B cell (primary cell): Measurements from ENCODE around the gene THSD7B. TPM values are rescaled to one million over a fixed set of nuclear protein-coding genes. Genes with fewer than 3 reads are reported as not detected.

Experiments
- ATAC-seq: fragments of 200-7000 bp; cut with Tn5 transposase; one replicate; pipeline ENCODE4 v1.10.0; 2021; ENCODE audit warnings: low read depth, mild to moderate bottlenecking, moderate number of reproducible peaks, moderate library complexity
- CTCF ChIA-PET: fragments of 350-600 bp; sonication (Branson Sonifier 250); formaldehyde crosslinking; loops from one replicate; lab custom pipeline; 2021; ENCODE audit warnings: antibody characterized with exemption, inconsistent platforms; lab: Charles Lee
- POLR2A ChIA-PET: fragments of 350-600 bp; sonication (Branson Sonifier 250); formaldehyde crosslinking; loops from one replicate; lab custom pipeline; 2021; ENCODE audit warnings: antibody characterized with exemption; lab: Charles Lee
- DNase-seq: peaks from one replicate; pipeline ENCODE4 v3.0.0; 2013
- H2AFZ ChIP-seq: 2 replicates; pipeline ENCODE4 v1.6.1; 2012; ENCODE audit warnings: mild to moderate bottlenecking, low read depth, low read length; ENCODE audit not compliant: insufficient read depth, poor library complexity, severe bottlenecking
- H3K27ac ChIP-seq, 2 donors: 1 replicate in 1 of 2; 2 replicates in 1 of 2; pipeline ENCODE4 v1.5.1; 2012 to 2013; ENCODE audit warnings: low read length in 2 of 2, mild to moderate bottlenecking in 2 of 2, moderate library complexity in 1 of 2
- H3K27me3 ChIP-seq, 4 experiments: fragments of 200-600 bp in 1 of 4; sonication (generic) in 1 of 4; replicated peaks in 1 of 4; 1 replicate in 2 of 4; 2 replicates in 2 of 4; pipeline versions ENCODE4 v1.6.1 to v1.7.0; 2013 to 2016; ENCODE audit warnings: low read length in 3 of 4, mild to moderate bottlenecking in 2 of 4, mixed read lengths in 1 of 4, moderate library complexity in 1 of 4; ENCODE audit not compliant: insufficient read depth in 4 of 4, control insufficient read depth in 3 of 4; ENCODE audit errors: control extremely low read depth in 1 of 4
- H3K36me3 ChIP-seq, 2 experiments: replicated peaks in 1 of 2; 1 replicate in 1 of 2; 2 replicates in 1 of 2; pipeline versions ENCODE4 v1.6.1 to v1.7.1; 2013; ENCODE audit warnings: low read length in 1 of 2; ENCODE audit not compliant: insufficient read depth in 2 of 2, control insufficient read depth in 1 of 2; ENCODE audit errors: control extremely low read depth in 1 of 2, extremely low read depth in 1 of 2
- H3K4me1 ChIP-seq, 2 donors: fragments of 200-600 bp in 1 of 2; sonication (generic) in 1 of 2; 1 replicate in 1 of 2; 2 replicates in 1 of 2; pipeline versions ENCODE4 v1.5.1 to v1.6.1; 2013 to 2017; ENCODE audit warnings: low read length in 2 of 2; ENCODE audit not compliant: control insufficient read depth in 2 of 2, insufficient read depth in 2 of 2
- H3K4me2 ChIP-seq: replicated peaks from 2 replicates; pipeline ENCODE3; 2012; ENCODE audit warnings: mild to moderate bottlenecking, low read depth, low read length; ENCODE audit not compliant: poor library complexity, severe bottlenecking
- H3K4me3 ChIP-seq, 5 experiments: fragments of 200-600 bp in 1 of 5; sonication (generic) in 1 of 5; 1 replicate in 3 of 5; 2 replicates in 2 of 5; pipeline versions ENCODE4 v1.5.1 to v1.7.0; 2011 to 2016; ENCODE audit warnings: low read length in 4 of 5, mild to moderate bottlenecking in 4 of 5, low read depth in 2 of 5, control low read depth in 1 of 5, moderate library complexity in 1 of 5; ENCODE audit not compliant: insufficient read depth in 1 of 5; ENCODE audit errors: control extremely low read depth in 1 of 5, extremely low read depth in 1 of 5
- H3K79me2 ChIP-seq: fragments of 200-600 bp; sonication (generic); one replicate; pipeline ENCODE4 v1.6.0; 2016; ENCODE audit warnings: low read length; ENCODE audit not compliant: control insufficient read depth, insufficient read depth
- H3K9ac ChIP-seq: fragments of 200-600 bp; sonication (generic); 2 replicates; pipeline ENCODE4 v1.6.1; 2017; ENCODE audit warnings: mild to moderate bottlenecking, low read length, moderate library complexity
- H3K9me3 ChIP-seq, 3 donors: one replicate each; pipeline versions ENCODE4 v1.6.1 to v1.7.1; 2013; ENCODE audit warnings: low read length in 2 of 3; ENCODE audit not compliant: control insufficient read depth in 2 of 3, insufficient read depth in 1 of 3; ENCODE audit errors: control extremely low read depth in 1 of 3
- H4K20me1 ChIP-seq: 2 replicates; pipeline ENCODE4 v1.6.0; 2012; ENCODE audit warnings: mild to moderate bottlenecking, low read length; ENCODE audit not compliant: insufficient read depth, control insufficient read depth, poor library complexity, severe bottlenecking
- H3K27ac Mint-ChIP-seq: one replicate; pipeline ENCODE4 v1.8.0; 2021; ENCODE audit warnings: mixed read lengths
- H3K27me3 Mint-ChIP-seq: one replicate; pipeline ENCODE4 v1.8.0; 2021; ENCODE audit warnings: mixed read lengths
- H3K4me1 Mint-ChIP-seq: one replicate; pipeline ENCODE4 v1.8.0; 2021; ENCODE audit warnings: mixed read lengths
- H3K4me3 Mint-ChIP-seq: one replicate; pipeline ENCODE4 v1.8.0; 2021; ENCODE audit warnings: mixed read lengths
- H3K9me3 Mint-ChIP-seq: one replicate; pipeline ENCODE4 v1.8.0; 2022; ENCODE audit warnings: mixed read lengths; ENCODE audit not compliant: insufficient read depth
- EZH2 ChIP-seq: IDR thresholded peaks from 2 replicates; pipeline ENCODE4 v1.6.1; 2012; ENCODE audit warnings: borderline replicate concordance, low read depth, mild to moderate bottlenecking, moderate library complexity, low read length; ENCODE audit not compliant: insufficient read depth, poor library complexity, severe bottlenecking
- WGBS: methylation state at CpG from one replicate; pipeline ENCODE4 v1.1.5; 2013; ENCODE audit warnings: missing lambda C conversion rate; ENCODE audit not compliant: insufficient coverage; 5-methylcytosine and 5-hydroxymethylcytosine counted together
- intact Hi-C: fragments of 100-400 bp; cut with micrococcal nuclease; formaldehyde crosslinking; loops from one replicate; pipeline ENCODE4 v1.10.0; 2022
- polyA plus RNA-seq: library from polyadenylated mRNA; depleted of rRNA; stranded (reverse); fragments of >200 nt; gene quantifications from 2 replicates; pipeline ENCODE4 v1.2.3, GENCODE V29; 2012
- total RNA-seq, 2 donors: library from RNA; stranded (reverse); fragments of 120-200 nt in 1 of 2; gene quantifications; 1 replicate in 1 of 2; 2 replicates in 1 of 2; pipeline versions ENCODE4 v1.2.3 to v1.2.4, GENCODE V29; 2013 to 2022
- TF ChIP-seq, protein P1 (sequence below): fragments of 200-600 bp; IDR thresholded peaks from one replicate; pipeline ENCODE4 v1.8.0; 2022; ENCODE audit warnings: antibody characterized with exemption, mild to moderate bottlenecking

THSD7B gene
- total and polyA plus RNA-seq, 2 donors (not counting 1 experiment from before 2014, with no cell fraction given): 0.76 TPM; not detected in 1

DNA sequence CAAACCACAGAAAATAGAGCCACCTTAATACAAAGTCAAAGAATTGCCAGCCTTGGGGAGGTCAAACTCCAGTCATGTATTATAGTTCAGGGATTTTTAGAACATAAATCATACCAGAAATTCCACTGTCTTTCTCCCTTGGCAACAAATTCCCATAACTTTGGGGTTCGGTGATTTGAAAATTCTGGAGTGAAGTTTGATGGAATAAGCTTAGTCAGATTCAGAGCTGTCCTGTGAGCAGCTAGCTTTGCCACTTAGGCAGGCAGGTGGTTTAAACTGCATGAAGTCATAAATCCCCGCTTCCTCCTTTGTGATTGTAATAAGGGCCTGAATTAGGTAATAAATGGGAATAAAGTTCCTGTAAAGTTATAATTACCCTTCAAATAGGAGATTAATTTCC is 741.9 kb downstream of the THSD7B start:
- no peak overlapping the region for H3K9ac ChIP-seq
- CTCF ChIA-PET: no interaction called here
- H3K4me2 ChIP-seq: no peak overlapping the region
- H3K4me1 ChIP-seq: no peaks in the 10 kb centered on the region
- Mint-ChIP-seq H3K9me3 (no peaks in the 10 kb centered on the region), H3K27me3 (no peaks in the 10 kb centered on the region), H3K4me3 (no peak overlapping the region), H3K27ac (no peak overlapping the region), H3K4me1 (no peaks in the 10 kb centered on the region)
- H3K4me3 ChIP-seq: no peak overlapping the region
- intact Hi-C loops: no loop called here
- H4K20me1 ChIP-seq: no peaks in the 10 kb centered on the region
- DNase-seq (no peak), ATAC-seq (no peak)
- peaks cover 0 to 5% (median 0%) of the 10 kb centered on the region in 3 donors for H3K9me3 ChIP-seq
- POLR2A ChIA-PET: no interaction called here
- WGBS: no CpG with 5 or more reads among the region's 2 CpGs
- H2AFZ ChIP-seq: no peak overlapping the region
- no peaks in the 10 kb centered on the region for H3K79me2 ChIP-seq
- H3K27ac ChIP-seq: no peak overlapping the region
- H3K36me3 ChIP-seq: no peaks in the 10 kb centered on the region
- H3K27me3 ChIP-seq: no peaks in the 10 kb centered on the region
- TF ChIP-seq EZH2: no peak
- TF ChIP-seq, protein P1, sequence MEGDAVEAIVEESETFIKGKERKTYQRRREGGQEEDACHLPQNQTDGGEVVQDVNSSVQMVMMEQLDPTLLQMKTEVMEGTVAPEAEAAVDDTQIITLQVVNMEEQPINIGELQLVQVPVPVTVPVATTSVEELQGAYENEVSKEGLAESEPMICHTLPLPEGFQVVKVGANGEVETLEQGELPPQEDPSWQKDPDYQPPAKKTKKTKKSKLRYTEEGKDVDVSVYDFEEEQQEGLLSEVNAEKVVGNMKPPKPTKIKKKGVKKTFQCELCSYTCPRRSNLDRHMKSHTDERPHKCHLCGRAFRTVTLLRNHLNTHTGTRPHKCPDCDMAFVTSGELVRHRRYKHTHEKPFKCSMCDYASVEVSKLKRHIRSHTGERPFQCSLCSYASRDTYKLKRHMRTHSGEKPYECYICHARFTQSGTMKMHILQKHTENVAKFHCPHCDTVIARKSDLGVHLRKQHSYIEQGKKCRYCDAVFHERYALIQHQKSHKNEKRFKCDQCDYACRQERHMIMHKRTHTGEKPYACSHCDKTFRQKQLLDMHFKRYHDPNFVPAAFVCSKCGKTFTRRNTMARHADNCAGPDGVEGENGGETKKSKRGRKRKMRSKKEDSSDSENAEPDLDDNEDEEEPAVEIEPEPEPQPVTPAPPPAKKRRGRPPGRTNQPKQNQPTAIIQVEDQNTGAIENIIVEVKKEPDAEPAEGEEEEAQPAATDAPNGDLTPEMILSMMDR: no peak

DNA sequence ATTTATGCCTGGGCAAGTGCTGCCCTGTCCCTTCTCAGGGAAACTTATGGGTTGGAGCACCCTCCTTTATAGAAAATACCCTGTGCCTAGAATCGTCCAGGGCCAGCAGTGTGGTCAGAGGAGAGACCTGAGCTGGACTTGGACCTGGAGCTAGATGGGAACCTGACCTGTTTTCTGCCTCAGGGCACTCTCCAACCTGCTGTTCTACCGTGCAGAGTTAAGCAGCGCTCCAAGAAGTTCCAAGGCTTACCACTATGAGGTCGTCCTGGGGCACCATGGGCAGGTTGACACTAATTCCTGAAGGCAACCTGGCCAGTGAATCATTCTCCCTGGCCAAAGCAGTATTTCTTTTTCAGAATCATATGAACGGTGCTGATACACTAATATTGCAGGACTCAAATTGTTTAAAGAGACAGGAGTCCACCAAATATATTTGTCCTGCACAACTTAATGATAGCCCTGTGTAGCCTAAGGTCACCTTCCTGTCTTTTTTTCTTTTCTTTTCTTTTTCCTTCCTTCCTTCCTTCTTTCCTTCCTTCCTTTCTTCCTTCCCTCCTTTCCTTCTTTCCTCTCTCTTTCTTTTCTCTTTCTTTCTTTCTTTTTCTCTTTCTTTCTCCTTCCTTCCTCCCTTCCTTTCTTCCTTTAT is 743.5 kb downstream of the THSD7B start:
- ChIA-PET POLR2A (no interaction called here), CTCF (no interaction called here)
- Histone ChIP-seq H3K9ac (no peak overlapping the region), H3K4me2 (no peak overlapping the region), H3K9me3 (peaks cover 0 to 5% (median 0%) of the 10 kb centered on the region in 3 donors), H3K27ac (no peak overlapping the region), H3K27me3 (no peaks in the 10 kb centered on the region), H3K4me3 (no peak overlapping the region), H2AFZ (no peak overlapping the region), H3K36me3 (no peaks in the 10 kb centered on the region), H4K20me1 (no peaks in the 10 kb centered on the region), H3K79me2 (no peaks in the 10 kb centered on the region), H3K4me1 (no peaks in the 10 kb centered on the region)
- WGBS: 64% methylated on average over 5 of the region's 5 CpGs
- Mint-ChIP-seq H3K4me1 (no peaks in the 10 kb centered on the region), H3K4me3 (no peak overlapping the region), H3K9me3 (no peaks in the 10 kb centered on the region), H3K27ac (no peak overlapping the region), H3K27me3 (no peaks in the 10 kb centered on the region)
- TF ChIP-seq, protein P1: no peak
- TF ChIP-seq EZH2: no peak
- no peak for ATAC-seq
- intact Hi-C loops: no loop called here
- no peak for DNase-seq
